HG03439 (cell line): ENCODE data around the gene BRD7.

Experiments used
- ATAC-seq: cut with Tn5 transposase; IDR thresholded peaks from one replicate; pipeline ENCODE4 v1.9.1; 2021; ENCODE audit warnings: mild to moderate bottlenecking, moderate library complexity; ENCODE audit not compliant: unreplicated experiment

The BRD7 gene

DNA sequence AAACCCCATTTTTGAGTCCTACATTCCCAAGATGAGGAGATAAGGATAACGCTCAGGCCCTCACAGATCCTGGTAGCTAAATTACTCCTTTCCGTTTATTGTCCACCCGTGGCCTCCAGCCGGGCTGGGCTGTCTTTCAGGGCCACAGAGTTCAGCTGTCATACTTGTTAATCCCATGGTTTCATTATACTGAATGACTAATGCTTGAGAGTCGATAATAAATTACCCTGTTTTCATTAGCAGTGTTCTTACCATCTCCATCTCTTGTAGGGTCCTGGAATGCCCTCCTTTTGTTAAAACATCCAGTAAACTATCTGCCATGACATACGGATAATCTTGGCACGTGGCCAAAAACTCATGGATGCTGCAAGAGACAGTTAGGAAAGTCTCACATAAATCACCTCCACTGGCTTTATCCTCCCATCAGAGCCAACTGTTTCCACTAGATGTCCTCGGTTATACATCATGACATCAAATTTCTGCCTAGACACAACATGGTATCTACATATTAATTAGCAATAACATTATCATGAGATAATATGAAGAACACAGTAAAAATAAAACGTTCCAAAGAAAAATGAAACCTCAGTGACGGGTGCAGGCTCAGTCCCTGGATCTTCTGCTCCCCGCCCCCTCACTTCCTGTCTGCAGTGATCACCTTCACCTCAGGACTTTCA lies 45.3 kb downstream of the BRD7 start:
- no peak for ATAC-seq

DNA sequence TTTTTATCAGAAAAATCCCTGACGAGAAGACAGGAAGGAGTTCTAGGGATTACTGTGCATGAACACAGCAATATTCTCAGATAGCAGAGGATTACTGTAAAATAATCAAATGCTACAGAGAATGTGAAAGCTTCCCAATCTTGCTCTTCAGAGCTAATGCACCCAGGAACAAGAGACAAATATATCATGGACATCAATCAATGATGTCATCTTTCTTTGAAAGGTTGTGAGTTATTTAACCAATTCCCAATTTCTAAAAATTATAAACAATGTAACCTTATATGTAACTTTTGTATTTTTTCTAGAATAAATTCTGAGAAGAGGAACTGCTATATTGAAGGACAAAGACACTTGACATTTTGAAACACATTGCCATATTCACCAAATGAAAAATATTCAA lies 46.5 kb downstream of the BRD7 start:
- no peak for ATAC-seq

DNA sequence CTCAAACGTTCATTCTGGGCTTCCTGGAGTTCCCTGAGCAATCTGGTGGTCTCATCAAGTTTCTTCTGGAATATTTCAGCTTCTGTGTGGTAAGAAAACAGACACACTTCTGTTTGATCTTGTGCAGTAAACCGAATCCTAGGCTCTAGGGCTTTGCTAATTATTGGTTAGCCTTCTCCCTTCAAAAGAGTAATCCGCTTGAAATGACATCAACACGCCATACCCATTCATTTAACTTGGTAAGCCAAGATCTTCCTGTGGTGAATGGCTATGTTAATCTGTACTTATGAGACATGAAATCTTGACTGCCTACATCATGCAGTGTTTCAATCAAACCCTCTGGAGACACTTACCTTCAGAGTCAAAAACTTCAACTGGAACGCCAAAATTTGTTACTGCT lies 48.5 kb downstream of the BRD7 start:
- no peak for ATAC-seq

DNA sequence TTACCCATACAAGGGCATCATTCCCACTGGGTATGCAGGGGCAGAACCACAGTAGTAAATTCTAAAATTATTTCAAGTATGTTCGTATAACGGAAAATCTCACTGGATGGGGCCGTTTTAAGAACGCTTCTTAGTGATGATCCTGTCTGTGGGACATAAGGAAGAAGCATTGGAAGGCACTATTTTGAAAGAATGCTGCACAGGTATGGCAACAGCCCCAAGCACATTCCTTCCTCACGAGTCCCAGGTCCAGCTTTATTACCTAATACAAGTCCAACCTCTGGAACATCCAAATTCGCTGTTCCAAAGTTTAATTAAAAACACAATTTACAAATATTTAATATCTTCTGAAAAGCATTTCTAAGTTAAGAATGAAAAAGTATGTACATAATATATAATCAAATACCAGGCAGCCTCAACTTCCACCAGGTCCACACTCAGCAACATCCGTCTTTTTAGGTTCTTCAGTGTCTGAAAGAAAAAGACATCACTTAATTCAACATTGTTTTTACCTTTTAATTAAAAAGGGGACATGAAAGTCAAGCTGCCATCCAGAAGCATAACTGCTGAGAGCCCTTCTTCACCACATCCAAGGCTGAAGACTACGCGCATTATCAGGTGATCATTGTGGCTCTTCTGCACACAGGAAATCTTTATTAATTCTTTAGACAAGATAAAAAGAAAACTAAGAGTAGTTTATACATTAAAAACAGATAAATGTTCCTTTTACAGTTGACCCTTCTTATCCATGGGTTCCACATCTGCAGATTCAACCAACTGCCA lies 49.8 kb downstream of the BRD7 start:
- ATAC-seq: no peak

DNA sequence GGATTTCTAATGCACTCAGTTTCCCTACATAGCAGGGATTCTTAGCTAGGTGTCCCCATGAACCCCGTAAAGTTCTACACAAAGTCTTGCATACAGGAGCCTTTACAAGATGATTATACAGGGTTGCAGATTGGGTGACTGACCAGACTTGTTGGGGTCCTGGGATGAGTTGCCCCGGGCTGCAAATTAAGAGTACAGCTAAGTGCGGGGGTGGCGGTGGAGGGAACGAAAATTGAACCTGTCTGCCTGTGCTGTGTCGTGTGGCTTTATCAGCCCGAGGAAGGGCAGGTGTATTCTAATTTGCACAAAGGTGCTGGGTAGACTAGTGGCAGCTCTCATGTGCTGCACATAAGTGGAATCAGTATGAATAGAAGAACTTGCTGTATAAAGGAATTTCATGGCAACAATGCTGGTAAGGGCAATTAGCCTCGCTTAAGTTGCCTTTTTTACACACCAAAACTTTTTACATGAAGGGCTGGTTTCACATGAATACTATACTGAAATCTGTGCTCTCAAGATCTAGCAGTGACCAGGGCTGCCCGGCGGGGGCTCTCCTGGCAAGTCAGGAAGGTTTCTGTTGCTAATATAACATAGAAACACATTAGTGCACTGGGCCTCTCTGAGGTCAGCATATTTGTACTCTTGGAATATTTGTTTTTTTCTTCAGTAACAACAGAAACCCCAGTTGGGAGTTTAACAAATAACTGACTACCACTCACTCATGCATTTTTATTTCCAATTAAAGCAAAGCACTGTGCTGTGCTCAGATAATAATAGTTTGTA lies 51.7 kb downstream of the BRD7 start:
- ATAC-seq: no peak

DNA sequence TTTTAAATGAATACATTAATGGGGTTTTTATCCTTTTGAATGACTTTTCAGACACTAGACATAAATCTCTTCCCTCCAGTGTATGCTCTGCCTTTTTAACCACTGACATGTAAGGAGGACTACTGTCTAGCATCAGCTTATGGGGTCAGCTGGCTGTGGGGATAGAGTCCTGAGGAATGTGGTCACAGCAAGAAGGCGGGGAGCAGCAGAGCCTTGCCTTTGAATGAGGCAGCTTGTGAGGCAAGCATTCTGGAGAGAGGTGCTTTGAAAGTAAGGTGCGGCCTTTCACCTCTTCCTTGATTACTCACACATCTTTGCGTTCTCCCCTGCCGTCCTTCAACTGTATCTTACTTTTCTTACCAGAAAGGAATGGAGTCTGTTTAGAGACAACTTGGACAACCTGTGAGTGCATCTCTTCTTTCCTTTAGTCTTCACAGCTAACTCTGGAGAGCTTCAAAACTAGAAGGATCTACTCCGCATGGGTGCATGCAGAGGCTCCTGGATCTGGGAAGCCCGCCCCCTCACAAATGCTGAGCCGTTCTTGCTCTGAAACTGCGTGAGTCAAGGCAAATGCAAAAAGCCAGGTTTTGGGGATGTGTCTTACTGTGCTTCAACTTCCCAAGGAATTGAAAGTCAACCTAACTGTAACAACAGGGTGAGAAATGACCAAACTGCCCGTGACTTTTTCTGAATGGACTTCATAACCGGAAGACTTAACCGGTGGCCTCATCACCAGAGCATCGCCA lies 52.5 kb downstream of the BRD7 start:
- no peak for ATAC-seq

DNA sequence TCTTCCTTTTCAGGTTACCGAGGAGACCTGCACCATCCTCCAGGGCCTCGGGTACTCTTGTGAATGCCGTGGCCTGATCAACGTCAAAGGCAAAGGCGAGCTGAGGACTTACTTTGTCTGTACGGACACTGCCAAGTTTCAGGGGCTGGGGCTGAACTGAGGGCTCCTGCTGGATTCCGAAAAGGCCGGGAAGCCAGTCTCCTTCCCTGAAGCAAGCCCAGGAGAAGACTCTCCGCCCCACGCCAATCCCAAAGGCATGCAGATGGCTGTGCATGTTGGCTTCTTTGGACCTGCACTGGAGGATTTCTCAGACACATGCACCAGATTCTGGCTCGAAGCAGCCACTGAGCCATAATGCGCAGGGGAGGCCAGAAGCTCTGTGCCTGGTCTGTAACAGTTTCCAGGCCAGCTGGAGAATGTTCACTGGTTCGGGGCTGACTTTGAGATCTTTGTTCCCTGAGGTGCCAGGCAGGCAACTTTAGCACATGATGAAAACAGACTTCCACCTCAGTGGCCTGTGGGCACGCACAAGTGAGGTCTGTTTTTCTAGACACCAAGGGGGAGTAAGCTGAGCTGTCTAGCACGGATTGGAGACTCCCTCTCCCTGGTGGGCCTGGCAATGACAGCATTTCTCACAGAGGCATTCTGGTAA lies 53.3 kb downstream of the BRD7 start:
- no peak for ATAC-seq

DNA sequence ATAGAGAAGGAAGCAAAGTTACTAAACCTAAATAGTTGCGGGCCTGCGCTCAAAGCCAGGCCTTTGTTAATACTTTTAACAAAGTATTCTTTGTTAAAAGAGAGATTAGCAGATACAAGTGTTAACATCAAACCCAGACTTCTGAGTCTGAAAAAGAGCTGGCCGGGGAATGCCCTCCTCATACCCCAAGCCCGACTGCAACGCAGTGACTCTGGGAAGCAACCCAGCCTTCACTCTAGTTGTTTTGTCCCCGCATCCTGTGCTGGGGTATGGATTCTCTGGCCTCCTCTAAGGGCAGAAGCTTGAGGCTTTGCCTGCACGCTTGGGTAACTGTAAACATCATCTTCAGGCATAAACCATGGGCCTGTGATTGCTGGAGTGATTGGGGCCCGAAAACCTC lies 54.1 kb downstream of the BRD7 start:
- no peak for ATAC-seq

DNA sequence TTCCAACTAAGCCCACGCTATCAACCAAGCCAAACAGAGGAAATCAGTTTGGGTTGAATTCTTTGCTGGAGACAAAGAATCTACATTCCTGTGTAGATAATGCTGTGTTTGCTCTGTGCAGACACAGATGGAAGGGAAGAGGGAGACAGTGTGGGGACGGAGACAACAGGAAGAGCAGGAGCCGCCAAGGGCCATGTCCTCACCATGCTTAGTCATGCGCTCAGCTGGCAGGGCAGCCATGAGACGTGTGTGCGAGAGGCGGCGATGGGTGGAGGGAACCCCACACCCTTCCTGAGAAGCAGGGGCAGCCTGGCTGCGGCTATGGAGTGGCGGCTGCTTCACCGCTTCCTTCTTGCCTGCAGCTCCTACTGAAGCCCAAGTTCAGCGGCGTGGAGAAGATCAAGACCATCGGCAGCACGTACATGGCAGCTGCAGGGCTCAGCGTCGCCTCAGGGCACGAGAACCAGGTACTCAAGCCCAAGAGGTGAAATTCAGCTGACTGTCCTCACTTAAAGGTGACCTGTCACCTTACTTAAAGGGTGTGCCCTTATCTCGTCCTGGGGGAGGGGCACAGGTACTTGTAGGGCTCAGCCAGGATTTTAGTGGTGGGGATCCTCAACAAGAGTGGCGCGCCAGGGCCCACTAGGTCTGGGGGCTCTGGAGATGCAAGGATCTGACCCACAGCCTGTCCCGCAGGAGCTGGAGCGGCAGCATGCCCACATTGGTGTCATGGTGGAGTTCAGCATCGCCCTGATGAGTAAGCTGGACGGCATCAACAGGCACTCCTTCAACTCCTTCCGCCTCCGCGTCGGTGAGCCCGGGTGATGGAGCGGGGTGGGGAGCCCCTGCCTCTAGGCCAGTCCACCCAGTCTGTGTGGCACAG lies 55.0 kb downstream of the BRD7 start:
- ATAC-seq: no peak

DNA sequence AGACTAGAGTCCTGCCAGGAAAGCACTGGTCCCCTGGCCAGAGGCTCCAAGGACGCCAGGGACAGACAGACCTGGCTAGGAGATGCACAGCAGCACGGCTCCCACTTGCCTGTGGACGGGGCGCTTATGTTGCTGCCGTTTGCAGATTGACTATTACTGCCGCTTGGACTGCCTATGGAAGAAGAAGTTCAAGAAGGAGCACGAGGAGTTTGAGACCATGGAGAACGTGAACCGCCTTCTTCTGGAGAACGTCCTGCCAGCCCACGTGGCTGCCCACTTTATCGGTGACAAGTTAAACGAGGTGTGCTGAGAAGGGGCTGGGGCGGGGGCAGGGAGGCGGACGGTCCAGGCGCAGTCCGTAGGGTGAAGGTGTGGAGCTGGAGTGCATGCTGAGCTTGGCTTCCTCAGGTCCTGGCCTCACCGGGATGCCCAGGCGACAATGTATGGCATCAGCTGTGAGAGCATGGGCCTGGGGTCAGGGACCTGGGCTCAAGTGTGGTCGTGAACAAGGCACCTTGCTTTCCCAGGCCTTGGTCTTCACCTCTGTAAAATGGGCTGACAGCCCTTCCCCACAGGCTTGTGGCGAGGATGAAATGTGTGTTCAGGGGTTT lies 56.8 kb downstream of the BRD7 start:
- ATAC-seq: no peak

DNA sequence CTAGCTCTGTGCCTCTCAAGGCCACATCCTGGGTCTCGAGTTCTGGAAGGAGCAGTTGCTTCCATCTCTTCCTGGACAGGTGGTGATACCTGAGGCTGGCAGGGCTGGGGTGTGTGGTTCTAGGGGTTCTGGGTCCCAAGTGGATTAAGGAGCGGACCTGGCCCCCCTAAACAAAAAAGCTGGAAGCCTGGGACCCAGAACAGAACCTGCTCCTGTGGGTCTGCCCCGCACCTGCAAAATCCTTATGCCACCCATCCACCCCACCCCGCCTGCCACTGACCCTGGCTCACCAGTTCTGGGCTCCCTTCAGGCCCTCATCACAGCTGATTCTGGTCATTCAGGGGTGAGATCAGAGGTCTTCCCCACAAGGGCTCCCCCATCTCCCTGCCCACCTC lies 57.7 kb downstream of the BRD7 start:
- no peak for ATAC-seq

DNA sequence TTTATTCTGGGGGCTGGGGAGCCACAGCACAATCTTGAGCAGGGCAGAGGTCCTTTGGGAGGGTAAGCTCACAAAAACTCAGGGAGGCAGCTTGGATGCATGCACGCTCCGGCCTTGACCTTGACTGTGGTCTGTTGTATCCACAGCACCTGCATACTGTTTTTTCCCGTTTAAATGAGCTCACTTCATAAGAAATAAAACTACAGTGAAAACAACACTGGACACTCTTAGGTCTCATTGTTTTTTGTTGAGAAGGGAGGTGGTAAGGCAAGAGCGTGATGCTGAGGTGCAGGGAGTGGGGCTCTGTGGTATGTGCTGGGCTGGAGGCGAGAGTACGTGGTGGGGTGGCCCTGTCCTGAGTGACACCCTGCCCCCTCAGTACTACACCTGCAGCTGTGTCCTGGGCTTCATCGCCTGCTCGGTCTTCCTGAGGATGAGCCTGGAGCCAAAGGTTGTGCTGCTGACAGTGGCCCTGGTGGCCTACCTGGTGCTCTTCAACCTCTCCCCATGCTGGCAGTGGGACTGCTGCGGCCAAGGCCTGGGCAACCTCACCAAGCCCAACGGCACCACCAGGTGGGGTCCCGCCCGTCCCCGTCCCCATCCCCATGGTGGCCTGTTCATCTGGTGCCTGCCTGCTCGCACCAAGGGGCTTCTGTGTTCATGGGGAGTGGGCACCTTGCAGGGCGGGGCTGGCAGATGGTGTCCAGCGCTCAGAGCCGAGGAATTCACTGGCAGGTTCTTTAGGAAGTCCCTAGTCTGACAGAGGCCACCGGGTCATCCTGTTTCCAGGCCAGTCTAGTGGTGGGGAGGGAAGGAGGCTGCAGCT lies 58.3 kb downstream of the BRD7 start:
- no peak for ATAC-seq

DNA sequence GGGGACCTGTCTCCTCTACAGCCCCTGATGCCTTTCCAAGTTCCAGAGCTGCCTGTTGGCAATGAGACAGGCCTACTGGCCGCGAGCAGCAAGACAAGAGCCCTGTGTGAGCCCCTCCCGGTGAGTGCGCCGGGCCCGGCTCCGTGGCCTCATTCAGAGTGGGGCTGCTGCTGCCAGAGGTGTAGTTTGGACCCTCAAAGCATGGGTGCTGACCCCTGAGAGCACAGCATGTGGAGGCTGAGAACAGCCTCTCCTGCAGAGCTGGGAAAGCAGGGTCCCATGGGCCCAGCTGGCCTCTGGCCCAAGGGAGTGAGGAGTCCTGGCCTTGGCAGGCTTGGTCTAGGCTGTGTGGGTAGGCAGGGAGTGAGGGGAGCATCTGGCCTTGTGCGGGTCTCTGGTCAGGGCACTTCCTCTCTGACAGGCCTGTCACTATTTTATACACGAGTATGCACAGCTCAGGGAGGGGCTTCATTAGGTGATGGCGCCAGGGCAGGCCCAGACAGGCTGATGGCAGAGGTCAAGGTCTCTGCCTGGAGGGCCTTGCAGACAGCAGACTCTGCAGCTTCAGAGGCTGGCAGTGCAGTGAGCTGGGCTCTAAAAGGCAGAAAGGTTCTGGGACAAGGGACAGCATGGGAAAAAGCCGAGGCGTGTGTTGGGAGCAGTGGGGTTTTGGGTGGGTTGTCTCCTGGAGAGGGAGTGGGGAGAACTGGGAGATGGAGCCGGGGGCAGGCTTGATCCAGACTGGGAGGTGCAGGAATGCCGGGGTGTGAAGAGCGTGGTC lies 59.1 kb downstream of the BRD7 start:
- no peak for ATAC-seq

DNA sequence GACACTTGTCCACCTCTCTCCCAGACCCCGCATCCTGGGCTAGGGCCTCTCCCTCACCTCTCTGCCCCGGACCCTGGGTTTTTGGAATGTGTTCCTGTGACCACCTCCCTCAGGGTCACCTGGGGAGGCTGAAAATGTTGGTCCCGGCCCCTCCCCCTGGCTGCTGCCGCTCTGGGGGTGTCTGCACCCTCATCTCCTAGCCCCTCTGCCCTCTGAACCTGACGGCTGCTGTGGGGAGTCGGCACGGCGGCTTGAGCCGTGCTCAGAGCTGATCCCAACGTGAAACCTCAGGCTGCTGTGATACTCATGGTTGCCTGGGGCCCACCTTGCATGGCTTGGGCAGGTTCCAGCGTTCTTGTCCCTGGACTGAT lies 59.6 kb downstream of the BRD7 start:
- no peak for ATAC-seq

DNA sequence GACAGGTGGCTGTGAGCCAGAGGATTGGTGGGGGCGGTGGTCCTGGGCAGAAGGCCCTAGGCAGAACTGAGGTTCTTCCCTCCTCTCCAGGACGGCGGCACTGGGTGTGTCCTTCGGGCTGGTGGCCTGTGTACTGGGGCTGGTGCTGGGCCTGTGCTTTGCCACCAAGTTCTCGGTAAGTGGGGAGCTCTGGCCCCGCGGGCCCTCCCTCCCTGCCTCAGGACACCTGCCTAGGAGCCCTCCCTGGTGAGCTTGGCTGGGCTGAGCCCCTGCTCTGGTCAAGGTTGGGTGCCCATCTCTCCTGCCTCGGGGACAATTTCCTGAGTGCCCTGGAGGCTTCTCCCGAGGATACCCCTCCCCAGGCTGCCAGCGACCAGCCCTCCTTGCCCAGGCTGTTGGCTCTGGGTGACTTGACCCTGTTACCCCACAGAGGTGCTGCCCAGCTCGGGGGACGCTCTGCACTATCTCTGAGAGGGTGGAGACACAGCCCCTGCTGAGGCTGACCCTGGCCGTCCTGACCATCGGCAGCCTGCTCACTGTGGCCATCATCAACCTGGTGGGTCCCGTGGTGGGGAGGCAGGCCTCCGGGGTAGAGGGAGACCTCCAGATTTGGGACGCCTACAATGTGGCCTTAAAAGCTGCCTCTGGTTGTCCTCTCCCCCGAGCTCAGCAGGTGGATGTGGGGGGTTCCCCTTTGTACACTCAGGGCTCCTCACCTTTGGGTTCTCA lies 60.4 kb downstream of the BRD7 start:
- no peak for ATAC-seq

DNA sequence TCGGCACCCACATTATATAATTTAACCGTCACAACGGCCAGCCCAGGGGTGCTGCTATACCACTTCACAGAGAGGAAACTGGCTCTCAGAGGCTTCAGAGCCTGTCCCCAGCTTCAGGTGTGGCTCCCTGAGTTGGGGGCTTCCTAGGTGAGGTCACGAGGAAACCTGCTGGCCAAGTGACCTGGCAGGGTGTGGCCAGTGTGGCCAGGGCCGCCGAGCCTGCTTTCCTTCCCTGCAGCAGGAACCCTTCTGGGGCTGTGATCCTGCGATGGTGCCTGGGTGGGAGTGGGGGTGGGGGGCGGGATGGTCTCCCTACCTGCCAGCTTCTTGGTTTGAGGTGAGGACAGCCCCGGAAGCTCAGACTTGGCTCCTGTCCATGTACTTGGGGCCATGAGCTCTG lies 62.5 kb downstream of the BRD7 start:
- no peak for ATAC-seq

DNA sequence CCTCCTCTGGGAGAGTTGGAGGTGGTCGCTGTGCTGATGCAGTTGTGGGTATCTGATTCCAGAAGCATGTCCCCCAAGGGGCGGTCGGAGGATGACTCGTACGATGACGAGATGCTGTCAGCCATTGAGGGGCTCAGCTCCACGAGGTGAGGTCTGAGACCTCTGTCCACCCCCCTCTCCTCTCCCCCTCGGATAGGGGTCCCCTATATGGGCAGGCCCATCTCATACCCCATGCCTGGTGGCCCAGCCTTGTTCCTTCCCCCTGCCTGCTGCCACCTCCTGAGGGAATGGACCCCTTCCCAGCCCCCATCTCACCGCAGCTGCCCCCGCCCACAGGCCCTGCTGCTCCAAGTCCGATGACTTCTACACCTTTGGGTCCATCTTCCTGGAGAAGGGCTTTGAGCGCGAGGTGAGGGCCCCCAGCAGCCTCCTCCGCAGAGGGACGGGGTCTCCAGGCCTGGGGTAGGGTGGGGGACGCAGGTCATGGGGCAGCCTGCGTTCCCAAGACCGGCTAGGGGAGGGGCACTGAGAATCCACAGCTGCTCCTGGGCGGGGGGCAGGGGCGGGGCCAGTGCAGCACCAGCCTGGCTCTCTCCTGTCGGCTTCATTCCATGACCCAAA lies 63.2 kb downstream of the BRD7 start:
- ATAC-seq: no peak
